Sigmoid colon (tissue), 4 donors: ENCODE measurements around the gene EDARADD.

Experiments used
- POLR2AphosphoS5 ChIP-seq, 4 donors: sonication (generic); formaldehyde crosslinking; IDR thresholded peaks; one replicate each; pipeline ENCODE4 v1.6.1; 2017; ENCODE audit warnings: antibody characterized with exemption in 4 of 4
- TF ChIP-seq, protein P1 (sequence below), 4 experiments: fragments of 450-650 bp in 3 of 4; fragments of 200-600 bp in 1 of 4; IDR thresholded peaks; one replicate each; pipeline ENCODE4 v1.5.1; 2016 to 2019; ENCODE audit warnings: antibody characterized with exemption in 4 of 4, mild to moderate bottlenecking in 3 of 4, moderate library complexity in 2 of 4

DNA sequence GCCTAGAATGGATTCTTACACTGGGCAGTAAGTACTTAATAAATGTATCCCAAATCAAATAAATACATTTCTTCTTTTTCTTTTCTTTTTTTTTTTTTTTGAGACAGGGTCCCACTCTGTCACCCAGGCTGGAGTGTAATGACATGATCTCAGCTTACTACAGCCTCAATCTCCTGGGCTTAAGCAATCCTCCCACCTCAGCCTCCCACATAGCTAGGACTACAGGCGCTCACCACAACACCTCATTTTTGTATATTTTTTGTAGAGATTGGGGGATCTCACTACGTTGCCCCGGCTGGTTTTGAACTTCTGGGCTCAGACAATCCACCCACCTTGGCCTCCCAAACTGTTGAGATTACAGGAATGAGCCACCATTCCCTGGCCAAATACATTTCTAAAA lies 66.0 kb downstream of the EDARADD start:
- TF ChIP-seq, protein P1, sequence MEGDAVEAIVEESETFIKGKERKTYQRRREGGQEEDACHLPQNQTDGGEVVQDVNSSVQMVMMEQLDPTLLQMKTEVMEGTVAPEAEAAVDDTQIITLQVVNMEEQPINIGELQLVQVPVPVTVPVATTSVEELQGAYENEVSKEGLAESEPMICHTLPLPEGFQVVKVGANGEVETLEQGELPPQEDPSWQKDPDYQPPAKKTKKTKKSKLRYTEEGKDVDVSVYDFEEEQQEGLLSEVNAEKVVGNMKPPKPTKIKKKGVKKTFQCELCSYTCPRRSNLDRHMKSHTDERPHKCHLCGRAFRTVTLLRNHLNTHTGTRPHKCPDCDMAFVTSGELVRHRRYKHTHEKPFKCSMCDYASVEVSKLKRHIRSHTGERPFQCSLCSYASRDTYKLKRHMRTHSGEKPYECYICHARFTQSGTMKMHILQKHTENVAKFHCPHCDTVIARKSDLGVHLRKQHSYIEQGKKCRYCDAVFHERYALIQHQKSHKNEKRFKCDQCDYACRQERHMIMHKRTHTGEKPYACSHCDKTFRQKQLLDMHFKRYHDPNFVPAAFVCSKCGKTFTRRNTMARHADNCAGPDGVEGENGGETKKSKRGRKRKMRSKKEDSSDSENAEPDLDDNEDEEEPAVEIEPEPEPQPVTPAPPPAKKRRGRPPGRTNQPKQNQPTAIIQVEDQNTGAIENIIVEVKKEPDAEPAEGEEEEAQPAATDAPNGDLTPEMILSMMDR (IDR thresholded peaks at IDR 0.05), result no peak
- no peak for TF ChIP-seq POLR2AphosphoS5 (IDR thresholded peaks at IDR 0.05)
